Keratinocyte (primary cell): Measurements from ENCODE around the gene CD101. TPM values are rescaled to one million over a fixed set of nuclear protein-coding genes. Genes with fewer than 3 reads are reported as not detected.

Experiments
- DNase-seq: peaks from one replicate; pipeline ENCODE4 v3.0.0-alpha.2; 2011; ENCODE audit warnings: low read depth, missing footprints, low spot score
- FAIRE-seq: peaks from 2 replicates; lab custom pipeline; 2011; peaks lifted over from hg19 to GRCh38; lab: Jason Lieb, UNC
- H2AFZ ChIP-seq: 2 replicates; pipeline ENCODE4 v1.6.0; 2012; ENCODE audit warnings: low read length, control low read depth, inconsistent platforms; ENCODE audit not compliant: control insufficient read depth
- H3K27ac ChIP-seq: 2 replicates; pipeline ENCODE4 v1.5.1; 2011; ENCODE audit warnings: low read length; ENCODE audit not compliant: control insufficient read depth, insufficient read depth
- H3K27me3 ChIP-seq: 3 replicates; pipeline ENCODE4 v1.6.0; 2011; ENCODE audit warnings: low read length; ENCODE audit not compliant: control insufficient read depth, insufficient read depth; ENCODE audit errors: extremely low read depth
- H3K36me3 ChIP-seq, 2 experiments: 2 replicates in 1 of 2; 3 replicates in 1 of 2; pipeline ENCODE4 v1.5.1; 2011; ENCODE audit warnings: low read length in 2 of 2, mild to moderate bottlenecking in 1 of 2; ENCODE audit not compliant: control insufficient read depth in 2 of 2, insufficient read depth in 2 of 2; ENCODE audit errors: extremely low read depth in 1 of 2
- H3K4me1 ChIP-seq: 3 replicates; pipeline ENCODE4 v1.5.1; 2011; ENCODE audit warnings: low read length; ENCODE audit not compliant: control insufficient read depth, insufficient read depth; ENCODE audit errors: extremely low read depth
- H3K4me2 ChIP-seq: 3 replicates; pipeline ENCODE4 v1.6.0; 2011; ENCODE audit warnings: low read depth, low read length; ENCODE audit not compliant: control insufficient read depth, insufficient read depth; ENCODE audit errors: extremely low read depth
- H3K4me3 ChIP-seq, 3 experiments: fragments of 200-600 bp in 1 of 3; sonication (generic) in 1 of 3; 2 replicates in 2 of 3; 3 replicates in 1 of 3; pipeline ENCODE4 v1.5.1; 2011 to 2016; ENCODE audit warnings: low read length in 3 of 3, mild to moderate bottlenecking in 3 of 3, control low read depth in 2 of 3, inconsistent platforms in 1 of 3, low read depth in 1 of 3, mixed read lengths in 1 of 3, mixed run types in 1 of 3, moderate library complexity in 1 of 3; ENCODE audit not compliant: control insufficient read depth in 2 of 3, insufficient read depth in 2 of 3; ENCODE audit errors: extremely low read depth in 1 of 3
- H3K79me2 ChIP-seq: 2 replicates; pipeline ENCODE4 v1.6.0; 2012; ENCODE audit warnings: low read length; ENCODE audit not compliant: control insufficient read depth, insufficient read depth
- H3K9ac ChIP-seq: 3 replicates; pipeline ENCODE4 v1.6.0; 2011; ENCODE audit warnings: low read length; ENCODE audit not compliant: control insufficient read depth, insufficient read depth; ENCODE audit errors: extremely low read depth
- H3K9me1 ChIP-seq: 3 replicates; pipeline ENCODE4 v1.6.0; 2011; ENCODE audit warnings: low read length; ENCODE audit not compliant: control insufficient read depth, insufficient read depth; ENCODE audit errors: extremely low read depth
- H3K9me3 ChIP-seq: 2 replicates; pipeline ENCODE4 v1.5.1; 2012; ENCODE audit warnings: low read depth, low read length; ENCODE audit not compliant: control insufficient read depth
- H4K20me1 ChIP-seq: 3 replicates; pipeline ENCODE4 v1.6.0; 2011; ENCODE audit warnings: low read length; ENCODE audit not compliant: control insufficient read depth, insufficient read depth; ENCODE audit errors: extremely low read depth
- CTCF ChIP-seq, 3 experiments: IDR thresholded peaks in 1 of 3; conservative IDR thresholded peaks in 1 of 3; optimal IDR thresholded peaks in 1 of 3; 2 replicates in 2 of 3; 3 replicates in 1 of 3; pipeline versions ENCODE3 to v1.5.1; 2011; ENCODE audit warnings: low read length in 3 of 3, mild to moderate bottlenecking in 3 of 3, moderate library complexity in 2 of 3, control low read depth in 1 of 3, inconsistent platforms in 1 of 3; ENCODE audit not compliant: insufficient read depth in 2 of 3; ENCODE audit errors: extremely low read depth in 1 of 3
- EZH2 ChIP-seq: IDR thresholded peaks from one replicate; pipeline ENCODE4 v1.6.1; 2012; ENCODE audit warnings: inconsistent platforms, mild to moderate bottlenecking, low read length, moderate library complexity
- dilution Hi-C: fragments of 300-500 bp; cut with MboI; formaldehyde crosslinking; loops from one replicate; pipeline ENCODE4 v1.7.0; 2020; ENCODE audit warnings: low sequenced_read_pairs; ENCODE audit not compliant: extremely low pct_ligation_motif_present
- polyA plus RNA-seq, 5 experiments: library from polyadenylated mRNA; depleted of rRNA in 3 of 5; stranded (reverse) in 3 of 5; stranded (forward) in 1 of 5; unstranded in 1 of 5; fragments of >200 nt; gene quantifications; 1 replicate in 1 of 5; 2 replicates in 3 of 5; 3 replicates in 1 of 5; pipeline versions ENCODE4 v1.2.1 to v1.2.3, GENCODE V29; 2011 to 2012; ENCODE audit warnings: missing spikeins in 2 of 5, low read depth in 1 of 5, low replicate concordance in 1 of 5

Gene CD101
- polyA plus RNA-seq, 1 donor (not counting 4 experiments of a cell fraction or from before 2014, with no cell fraction given) = 1.8 TPM

- H3K36me3 ChIP-seq = peaks cover 38 to 43% of the 10 kb centered on the region in 2 experiments
- dilution Hi-C loops = no loop called here
Measured at GRCh38 chr1:116962987-116963639, 38.4 kb upstream of the CD101 start.

GRCh38 chr1:116966791-116967190 lies 34.8 kb upstream of the CD101 start:
- Histone ChIP-seq H3K4me3 (no peak overlapping the region), H3K9me3 (no peaks in the 10 kb centered on the region), H3K9me1 (no peaks in the 10 kb centered on the region), H2AFZ (no peak overlapping the region), H4K20me1 (peaks cover under 1% of the 10 kb centered on the region), H3K27ac (no peak overlapping the region), H3K9ac (no peak overlapping the region), H3K79me2 (peaks cover 70% of the 10 kb centered on the region), H3K36me3 (peaks cover 27% of the 10 kb centered on the region in 2 experiments), H3K4me2 (no peak overlapping the region), H3K27me3 (no peaks in the 10 kb centered on the region), H3K4me1 (peaks cover 4% of the 10 kb centered on the region)
- FAIRE-seq = no peak
- DNase-seq = no peak
- TF ChIP-seq EZH2 (no peak), CTCF (optimal IDR thresholded peaks at IDR 0.05 in 1 of 3, IDR thresholded peaks at IDR 0.05 in 1 of 3, conservative IDR thresholded peaks at IDR 0.05 in 1 of 3; ENCODE audit: extremely low read depth in 1 of 3, insufficient read depth in 2 of 3, low read length in 3 of 3) (no peak)
- dilution Hi-C loops = no loop called here

More at GRCh38 chr1:116962987-116963639, 38.4 kb upstream of the CD101 start:
- DNase-seq (no peak), FAIRE-seq (no peak)
- H3K27me3 ChIP-seq = no peaks in the 10 kb centered on the region
- no peak overlapping the region for H3K9ac ChIP-seq
- peaks cover 69% of the 10 kb centered on the region for H3K79me2 ChIP-seq
- H3K4me1 ChIP-seq = no peaks in the 10 kb centered on the region
- no peak overlapping the region for H3K4me3 ChIP-seq
- no peak overlapping the region for H3K4me2 ChIP-seq
- no peaks in the 10 kb centered on the region for H4K20me1 ChIP-seq
- H3K9me1 ChIP-seq = no peaks in the 10 kb centered on the region
- no peaks in the 10 kb centered on the region for H3K9me3 ChIP-seq
- no peak overlapping the region for H2AFZ ChIP-seq
- no peak overlapping the region for H3K27ac ChIP-seq
- no peak for TF ChIP-seq CTCF (optimal IDR thresholded peaks at IDR 0.05 in 1 of 3, IDR thresholded peaks at IDR 0.05 in 1 of 3, conservative IDR thresholded peaks at IDR 0.05 in 1 of 3; ENCODE audit: extremely low read depth in 1 of 3, insufficient read depth in 2 of 3, low read length in 3 of 3)
- no peak for TF ChIP-seq EZH2
